Uterus (tissue), 4 donors: ENCODE data around the gene CDKAL1. TPM values are rescaled to one million over a fixed set of nuclear protein-coding genes. Genes with fewer than 3 reads are reported as not detected.

Experiments used
- DNase-seq, 2 donors: peaks; one replicate each; pipeline ENCODE4 v3.0.0-alpha.2; 2019 to 2020
- H3K27ac ChIP-seq, 2 donors: fragments of 200-600 bp; sonication (generic); 1 replicate in 1 of 2; 2 replicates in 1 of 2; pipeline ENCODE4 v1.5.1; 2016 to 2018
- H3K27me3 ChIP-seq, 2 donors: fragments of 200-600 bp; sonication (generic); one replicate each; pipeline ENCODE4 v1.5.1; 2018 to 2019; ENCODE audit warnings: control low read depth in 1 of 2
- H3K36me3 ChIP-seq, 2 donors: fragments of 200-600 bp; sonication (generic); one replicate each; pipeline ENCODE4 v1.5.1; 2019; ENCODE audit warnings: control low read depth in 1 of 2
- H3K4me1 ChIP-seq, 2 donors: fragments of 200-600 bp; sonication (generic); one replicate each; pipeline ENCODE4 v1.5.1; 2018 to 2019; ENCODE audit warnings: control low read depth in 1 of 2
- H3K4me3 ChIP-seq, 2 donors: fragments of 200-600 bp; sonication (generic); 1 replicate in 1 of 2; 2 replicates in 1 of 2; pipeline ENCODE4 v1.5.1; 2018 to 2019; ENCODE audit warnings: mild to moderate bottlenecking in 1 of 2
- H3K9me3 ChIP-seq, 2 donors: fragments of 200-600 bp; sonication (generic); one replicate each; pipeline ENCODE4 v1.5.1; 2019; ENCODE audit warnings: control low read depth in 1 of 2
- POLR2A ChIP-seq, 2 donors: fragments of 450-650 bp; IDR thresholded peaks; one replicate each; pipeline ENCODE4 v1.6.1; 2016; ENCODE audit warnings: antibody characterized with exemption in 2 of 2, mild to moderate bottlenecking in 1 of 2, moderate library complexity in 1 of 2
- intact Hi-C: fragments of 100-400 bp; cut with DNase I; formaldehyde crosslinking; loops from one replicate; pipeline ENCODE4 v1.15.1; 2023; ENCODE audit warnings: low total_unique reads
- total RNA-seq, 4 donors: library from RNA; depleted of rRNA in 3 of 4; stranded (reverse); fragments of >200 nt in 3 of 4; gene quantifications; one replicate each; pipeline versions ENCODE4 v1.1.0 to v1.2.4, GENCODE V29; 2014 to 2023
- TF ChIP-seq, protein P1 (sequence below), 4 experiments: fragments of 200-600 bp in 2 of 4; fragments of 450-650 bp in 2 of 4; sonication (generic) in 2 of 4; IDR thresholded peaks; one replicate each; pipeline ENCODE4 v1.5.1; 2016 to 2019; ENCODE audit warnings: antibody characterized with exemption in 4 of 4, mild to moderate bottlenecking in 2 of 4, moderate library complexity in 1 of 4
- donor health status: DM: yes; HTN: yes; CAD: no.

The CDKAL1 gene
- total RNA-seq, 4 donors from 2014 or later: 5.0 to 51.7 (median 18.9) TPM

DNA sequence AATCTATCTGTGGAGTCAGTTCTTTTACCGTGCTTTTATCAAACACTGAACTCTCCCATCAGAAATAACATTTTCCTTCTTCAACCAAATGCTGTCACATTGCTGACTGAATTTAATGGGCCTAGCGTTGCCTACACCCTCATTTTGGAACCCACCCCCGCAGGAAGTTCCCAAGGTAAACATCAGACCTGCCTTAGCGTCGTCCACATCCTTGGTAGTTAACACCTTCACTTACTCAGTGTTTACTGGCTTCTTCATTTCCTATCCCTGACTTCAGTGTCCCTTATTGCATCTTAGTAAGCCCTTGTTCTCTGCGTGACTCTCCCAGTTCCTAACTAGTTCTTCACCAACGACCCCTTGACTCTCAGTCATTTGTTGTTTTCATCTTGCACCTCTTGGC is 567.9 kb downstream of the CDKAL1 start:
- H3K36me3 ChIP-seq: no peaks in the 10 kb centered on the region
- no peak overlapping the region for H3K4me3 ChIP-seq
- H3K4me1 ChIP-seq: no peaks in the 10 kb centered on the region
- H3K27me3 ChIP-seq: no peaks in the 10 kb centered on the region
- DNase-seq: no peak
- intact Hi-C loops: no loop called here
- no peak for TF ChIP-seq POLR2A (IDR thresholded peaks at IDR 0.05)
- TF ChIP-seq, protein P1, sequence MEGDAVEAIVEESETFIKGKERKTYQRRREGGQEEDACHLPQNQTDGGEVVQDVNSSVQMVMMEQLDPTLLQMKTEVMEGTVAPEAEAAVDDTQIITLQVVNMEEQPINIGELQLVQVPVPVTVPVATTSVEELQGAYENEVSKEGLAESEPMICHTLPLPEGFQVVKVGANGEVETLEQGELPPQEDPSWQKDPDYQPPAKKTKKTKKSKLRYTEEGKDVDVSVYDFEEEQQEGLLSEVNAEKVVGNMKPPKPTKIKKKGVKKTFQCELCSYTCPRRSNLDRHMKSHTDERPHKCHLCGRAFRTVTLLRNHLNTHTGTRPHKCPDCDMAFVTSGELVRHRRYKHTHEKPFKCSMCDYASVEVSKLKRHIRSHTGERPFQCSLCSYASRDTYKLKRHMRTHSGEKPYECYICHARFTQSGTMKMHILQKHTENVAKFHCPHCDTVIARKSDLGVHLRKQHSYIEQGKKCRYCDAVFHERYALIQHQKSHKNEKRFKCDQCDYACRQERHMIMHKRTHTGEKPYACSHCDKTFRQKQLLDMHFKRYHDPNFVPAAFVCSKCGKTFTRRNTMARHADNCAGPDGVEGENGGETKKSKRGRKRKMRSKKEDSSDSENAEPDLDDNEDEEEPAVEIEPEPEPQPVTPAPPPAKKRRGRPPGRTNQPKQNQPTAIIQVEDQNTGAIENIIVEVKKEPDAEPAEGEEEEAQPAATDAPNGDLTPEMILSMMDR (IDR thresholded peaks at IDR 0.05): no peak
- H3K27ac ChIP-seq: no peak overlapping the region
- no peaks in the 10 kb centered on the region for H3K9me3 ChIP-seq

DNA sequence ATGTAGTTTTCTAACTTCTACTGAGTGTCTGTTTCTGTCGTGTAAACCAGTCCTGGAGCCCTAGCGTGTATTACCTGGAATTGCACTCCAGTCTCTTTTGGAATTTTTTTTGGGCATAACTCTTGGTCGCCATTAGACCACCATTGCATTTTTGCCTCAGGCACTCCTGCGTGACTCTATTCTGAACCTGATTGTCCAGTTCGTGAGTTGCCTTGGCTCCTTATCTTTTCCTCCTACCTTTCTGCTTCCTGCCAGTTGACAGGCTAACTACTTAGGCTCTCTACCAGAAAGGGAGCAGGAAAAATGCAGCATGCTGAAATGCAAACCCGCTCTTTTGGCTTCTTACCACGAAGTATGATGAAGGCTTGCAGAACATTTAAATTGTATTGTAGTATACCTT is 568.4 kb downstream of the CDKAL1 start:
- TF ChIP-seq POLR2A (IDR thresholded peaks at IDR 0.05): no peak
- TF ChIP-seq, protein P1 (IDR thresholded peaks at IDR 0.05): no peak
- H3K27ac ChIP-seq: no peak overlapping the region
- intact Hi-C loops: no loop called here
- no peaks in the 10 kb centered on the region for H3K27me3 ChIP-seq
- no peak overlapping the region for H3K4me3 ChIP-seq
- no peaks in the 10 kb centered on the region for H3K36me3 ChIP-seq
- no peaks in the 10 kb centered on the region for H3K9me3 ChIP-seq
- H3K4me1 ChIP-seq: no peaks in the 10 kb centered on the region
- no peak for DNase-seq

DNA sequence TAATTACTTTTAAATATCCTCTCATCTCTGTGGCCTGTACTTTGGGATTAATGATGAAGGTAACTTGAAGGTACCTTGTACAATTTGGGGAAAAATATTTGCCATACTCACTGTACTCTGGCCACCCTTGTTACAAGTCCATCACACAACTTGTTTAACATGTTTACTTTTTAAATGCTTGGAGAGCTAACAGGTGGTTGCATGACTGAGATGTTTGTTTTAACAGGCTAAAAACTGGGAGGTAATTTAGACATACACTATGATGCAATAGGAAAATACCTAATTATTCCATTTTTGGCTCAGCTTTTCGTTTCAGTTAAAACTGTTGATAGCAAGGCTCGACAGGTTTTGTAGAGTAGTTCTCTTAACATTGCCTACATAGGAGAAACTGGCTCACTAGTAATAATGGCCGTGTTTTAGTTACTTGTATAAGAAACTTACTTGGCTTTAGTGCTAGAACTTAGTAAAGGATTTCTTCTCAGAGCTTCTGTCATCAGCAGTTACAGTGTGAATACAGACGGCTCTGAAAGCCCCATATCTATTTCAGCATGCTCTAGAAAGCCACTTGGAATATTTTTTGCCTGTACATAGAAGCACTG is 569.5 kb downstream of the CDKAL1 start:
- no peaks in the 10 kb centered on the region for H3K27me3 ChIP-seq
- no peaks in the 10 kb centered on the region for H3K36me3 ChIP-seq
- intact Hi-C loops: no loop called here
- no peaks in the 10 kb centered on the region for H3K9me3 ChIP-seq
- TF ChIP-seq, protein P1 (IDR thresholded peaks at IDR 0.05): no peak
- no peak for TF ChIP-seq POLR2A (IDR thresholded peaks at IDR 0.05)
- DNase-seq: no peak
- H3K4me3 ChIP-seq: no peak overlapping the region
- no peak overlapping the region for H3K27ac ChIP-seq
- H3K4me1 ChIP-seq: no peaks in the 10 kb centered on the region

DNA sequence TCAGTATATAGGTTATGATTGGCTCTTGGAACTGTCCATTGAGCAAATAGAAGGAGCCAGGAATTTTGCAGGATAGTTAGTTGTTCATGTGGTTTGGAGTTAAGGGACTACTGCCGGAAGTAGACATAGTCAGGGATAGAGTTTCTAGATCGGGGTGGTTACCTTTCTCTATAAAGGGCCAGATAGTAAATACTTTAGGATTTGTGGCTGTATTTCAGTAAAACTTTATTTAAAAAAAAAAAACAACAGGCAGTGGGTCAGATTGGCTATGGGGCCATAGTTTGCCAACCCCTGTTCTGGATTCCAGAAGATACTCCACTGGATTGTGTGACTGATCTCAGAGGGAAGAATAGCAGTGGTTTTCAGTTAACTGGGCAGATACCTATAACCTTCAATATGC is 570.0 kb downstream of the CDKAL1 start:
- Histone ChIP-seq H3K4me3 (no peak overlapping the region), H3K4me1 (no peaks in the 10 kb centered on the region), H3K27ac (no peak overlapping the region), H3K36me3 (no peaks in the 10 kb centered on the region), H3K27me3 (no peaks in the 10 kb centered on the region), H3K9me3 (no peaks in the 10 kb centered on the region)
- intact Hi-C loops: no loop called here
- no peak for DNase-seq
- TF ChIP-seq, protein P1 (IDR thresholded peaks at IDR 0.05): no peak
- no peak for TF ChIP-seq POLR2A (IDR thresholded peaks at IDR 0.05)

DNA sequence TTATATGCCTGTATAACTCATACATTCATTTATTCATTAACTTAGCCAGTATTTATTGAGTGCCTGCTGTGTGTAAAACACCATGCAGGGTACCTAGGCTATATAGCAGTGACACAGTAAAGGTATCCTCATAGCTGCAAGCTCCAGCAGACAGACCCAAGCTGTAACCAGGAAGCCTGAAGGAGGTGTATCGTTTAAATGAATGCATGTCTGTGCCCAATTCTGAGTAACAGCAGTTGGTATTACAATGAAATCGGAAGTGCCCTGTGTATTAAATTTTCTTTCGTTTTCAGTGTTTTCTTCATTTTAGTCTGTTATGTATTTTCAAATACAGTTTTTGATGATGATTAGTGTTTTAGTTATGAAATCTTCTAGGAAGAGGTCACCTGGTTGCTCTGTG is 573.5 kb downstream of the CDKAL1 start:
- TF ChIP-seq, protein P1 (IDR thresholded peaks at IDR 0.05): no peak
- TF ChIP-seq POLR2A (IDR thresholded peaks at IDR 0.05): no peak
- Histone ChIP-seq H3K4me3 (no peak overlapping the region), H3K4me1 (no peaks in the 10 kb centered on the region), H3K27ac (no peak overlapping the region), H3K9me3 (no peaks in the 10 kb centered on the region), H3K36me3 (no peaks in the 10 kb centered on the region), H3K27me3 (no peaks in the 10 kb centered on the region)
- no peak for DNase-seq
- intact Hi-C loops: no loop called here
